B cell (primary cell): ENCODE results near the gene POLR3GL. TPM values are rescaled to one million over a fixed set of nuclear protein-coding genes. Genes with fewer than 3 reads are reported as not detected.

Source experiments
- ATAC-seq: fragments of 200-7000 bp; cut with Tn5 transposase; one replicate; pipeline ENCODE4 v1.10.0; 2021; ENCODE audit warnings: low read depth, mild to moderate bottlenecking, moderate number of reproducible peaks, moderate library complexity
- CTCF ChIA-PET: fragments of 350-600 bp; sonication (Branson Sonifier 250); formaldehyde crosslinking; loops from one replicate; lab custom pipeline; 2021; ENCODE audit warnings: antibody characterized with exemption, inconsistent platforms; lab: Charles Lee
- POLR2A ChIA-PET: fragments of 350-600 bp; sonication (Branson Sonifier 250); formaldehyde crosslinking; loops from one replicate; lab custom pipeline; 2021; ENCODE audit warnings: antibody characterized with exemption; lab: Charles Lee
- DNase-seq: peaks from one replicate; pipeline ENCODE4 v3.0.0; 2013
- H2AFZ ChIP-seq: 2 replicates; pipeline ENCODE4 v1.6.1; 2012; ENCODE audit warnings: mild to moderate bottlenecking, low read depth, low read length; ENCODE audit not compliant: insufficient read depth, poor library complexity, severe bottlenecking
- H3K27ac ChIP-seq, 2 donors: 1 replicate in 1 of 2; 2 replicates in 1 of 2; pipeline ENCODE4 v1.5.1; 2012 to 2013; ENCODE audit warnings: low read length in 2 of 2, mild to moderate bottlenecking in 2 of 2, moderate library complexity in 1 of 2
- H3K27me3 ChIP-seq, 4 experiments: fragments of 200-600 bp in 1 of 4; sonication (generic) in 1 of 4; replicated peaks in 1 of 4; 1 replicate in 2 of 4; 2 replicates in 2 of 4; pipeline versions ENCODE4 v1.6.1 to v1.7.0; 2013 to 2016; ENCODE audit warnings: low read length in 3 of 4, mild to moderate bottlenecking in 2 of 4, mixed read lengths in 1 of 4, moderate library complexity in 1 of 4; ENCODE audit not compliant: insufficient read depth in 4 of 4, control insufficient read depth in 3 of 4; ENCODE audit errors: control extremely low read depth in 1 of 4
- H3K36me3 ChIP-seq, 2 experiments: replicated peaks in 1 of 2; 1 replicate in 1 of 2; 2 replicates in 1 of 2; pipeline versions ENCODE4 v1.6.1 to v1.7.1; 2013; ENCODE audit warnings: low read length in 1 of 2; ENCODE audit not compliant: insufficient read depth in 2 of 2, control insufficient read depth in 1 of 2; ENCODE audit errors: control extremely low read depth in 1 of 2, extremely low read depth in 1 of 2
- H3K4me1 ChIP-seq, 2 donors: fragments of 200-600 bp in 1 of 2; sonication (generic) in 1 of 2; 1 replicate in 1 of 2; 2 replicates in 1 of 2; pipeline versions ENCODE4 v1.5.1 to v1.6.1; 2013 to 2017; ENCODE audit warnings: low read length in 2 of 2; ENCODE audit not compliant: control insufficient read depth in 2 of 2, insufficient read depth in 2 of 2
- H3K4me2 ChIP-seq: replicated peaks from 2 replicates; pipeline ENCODE3; 2012; ENCODE audit warnings: mild to moderate bottlenecking, low read depth, low read length; ENCODE audit not compliant: poor library complexity, severe bottlenecking
- H3K4me3 ChIP-seq, 5 experiments: fragments of 200-600 bp in 1 of 5; sonication (generic) in 1 of 5; 1 replicate in 3 of 5; 2 replicates in 2 of 5; pipeline versions ENCODE4 v1.5.1 to v1.7.0; 2011 to 2016; ENCODE audit warnings: low read length in 4 of 5, mild to moderate bottlenecking in 4 of 5, low read depth in 2 of 5, control low read depth in 1 of 5, moderate library complexity in 1 of 5; ENCODE audit not compliant: insufficient read depth in 1 of 5; ENCODE audit errors: control extremely low read depth in 1 of 5, extremely low read depth in 1 of 5
- H3K79me2 ChIP-seq: fragments of 200-600 bp; sonication (generic); one replicate; pipeline ENCODE4 v1.6.0; 2016; ENCODE audit warnings: low read length; ENCODE audit not compliant: control insufficient read depth, insufficient read depth
- H3K9ac ChIP-seq: fragments of 200-600 bp; sonication (generic); 2 replicates; pipeline ENCODE4 v1.6.1; 2017; ENCODE audit warnings: mild to moderate bottlenecking, low read length, moderate library complexity
- H3K9me3 ChIP-seq, 3 donors: one replicate each; pipeline versions ENCODE4 v1.6.1 to v1.7.1; 2013; ENCODE audit warnings: low read length in 2 of 3; ENCODE audit not compliant: control insufficient read depth in 2 of 3, insufficient read depth in 1 of 3; ENCODE audit errors: control extremely low read depth in 1 of 3
- H4K20me1 ChIP-seq: 2 replicates; pipeline ENCODE4 v1.6.0; 2012; ENCODE audit warnings: mild to moderate bottlenecking, low read length; ENCODE audit not compliant: insufficient read depth, control insufficient read depth, poor library complexity, severe bottlenecking
- H3K27ac Mint-ChIP-seq: one replicate; pipeline ENCODE4 v1.8.0; 2021; ENCODE audit warnings: mixed read lengths
- H3K27me3 Mint-ChIP-seq: one replicate; pipeline ENCODE4 v1.8.0; 2021; ENCODE audit warnings: mixed read lengths
- H3K4me1 Mint-ChIP-seq: one replicate; pipeline ENCODE4 v1.8.0; 2021; ENCODE audit warnings: mixed read lengths
- H3K4me3 Mint-ChIP-seq: one replicate; pipeline ENCODE4 v1.8.0; 2021; ENCODE audit warnings: mixed read lengths
- H3K9me3 Mint-ChIP-seq: one replicate; pipeline ENCODE4 v1.8.0; 2022; ENCODE audit warnings: mixed read lengths; ENCODE audit not compliant: insufficient read depth
- CTCF ChIP-seq: fragments of 200-600 bp; IDR thresholded peaks from one replicate; pipeline ENCODE4 v1.8.0; 2022; ENCODE audit warnings: antibody characterized with exemption, mild to moderate bottlenecking
- EZH2 ChIP-seq: IDR thresholded peaks from 2 replicates; pipeline ENCODE4 v1.6.1; 2012; ENCODE audit warnings: borderline replicate concordance, low read depth, mild to moderate bottlenecking, moderate library complexity, low read length; ENCODE audit not compliant: insufficient read depth, poor library complexity, severe bottlenecking
- WGBS: methylation state at CpG from one replicate; pipeline ENCODE4 v1.1.5; 2013; ENCODE audit warnings: missing lambda C conversion rate; ENCODE audit not compliant: insufficient coverage; 5-methylcytosine and 5-hydroxymethylcytosine counted together
- intact Hi-C: fragments of 100-400 bp; cut with micrococcal nuclease; formaldehyde crosslinking; loops from one replicate; pipeline ENCODE4 v1.10.0; 2022
- polyA plus RNA-seq: library from polyadenylated mRNA; depleted of rRNA; stranded (reverse); fragments of >200 nt; gene quantifications from 2 replicates; pipeline ENCODE4 v1.2.3, GENCODE V29; 2012
- total RNA-seq, 2 donors: library from RNA; stranded (reverse); fragments of 120-200 nt in 1 of 2; gene quantifications; 1 replicate in 1 of 2; 2 replicates in 1 of 2; pipeline versions ENCODE4 v1.2.3 to v1.2.4, GENCODE V29; 2013 to 2022

Gene POLR3GL
- total and polyA plus RNA-seq, 2 donors (not counting 1 experiment from before 2014, with no cell fraction given), result 17.6 to 33.3 TPM

- Mint-ChIP-seq H3K27ac (no peak overlapping the region), H3K27me3 (no peaks in the 10 kb centered on the region), H3K4me1 (peaks cover 2% of the 10 kb centered on the region), H3K9me3 (no peaks in the 10 kb centered on the region), H3K4me3 (no peak overlapping the region)
- no peak for DNase-seq
- no peaks in the 10 kb centered on the region for H3K27me3 ChIP-seq
- ATAC-seq, result no peak
- ChIA-PET POLR2A (no interaction called here), CTCF (interaction anchor here (0.9 to 7.1 kb wide), 3 partner anchors 33 to 129 kb away, joined by 3 to 68 read pairs (median 4); partner anchors contain the start of gene NUDT17)
- no peaks in the 10 kb centered on the region for H3K9me3 ChIP-seq
- H3K4me3 ChIP-seq, result no peak overlapping the region
- H3K4me1 ChIP-seq, result peaks cover 31 to 32% of the 10 kb centered on the region in 2 donors
- H2AFZ ChIP-seq, result no peak overlapping the region
- whole genome bisulfite sequencing, result 98% methylated on average over 4 of the region's 4 CpGs
- H3K27ac ChIP-seq, result no peak overlapping the region
- TF ChIP-seq CTCF (no peak), EZH2 (no peak)
- H3K79me2 ChIP-seq, result peaks cover 39% of the 10 kb centered on the region
- intact Hi-C loops, result no loop called here
- no peaks in the 10 kb centered on the region for H4K20me1 ChIP-seq
- H3K9ac ChIP-seq, result no peak overlapping the region
- no peak overlapping the region for H3K4me2 ChIP-seq
- H3K36me3 ChIP-seq, result peaks cover 0 to 7% of the 10 kb centered on the region in 2 experiments
Observed at GRCh38 chr1:145975216-145975615, 10.7 kb downstream of the POLR3GL start.

GRCh38 chr1:145977016-145977415, 12.5 kb downstream of the POLR3GL start:
- Mint-ChIP-seq H3K9me3 (no peaks in the 10 kb centered on the region), H3K27me3 (no peaks in the 10 kb centered on the region), H3K27ac (no peak overlapping the region), H3K4me3 (no peak overlapping the region), H3K4me1 (peaks cover 9% of the 10 kb centered on the region)
- H3K4me2 ChIP-seq, result peak overlapping the region; percentile 75
- peak overlapping the region; percentile 96 to 97 for H3K27ac ChIP-seq
- peak overlapping the region; percentile 60 for H2AFZ ChIP-seq
- intact Hi-C loops, result loop anchor here (1.0 kb wide), 4 partner anchors 30 to 132 kb away; partner anchors contain the start of gene NUDT17
- DNase-seq (no peak), ATAC-seq (no peak)
- POLR2A ChIA-PET, result interaction anchor here (0.6 to 4.7 kb wide), 6 partner anchors 12 to 45 kb away, joined by 3 to 131 read pairs (median 8); partner anchors contain the start of genes ANKRD34A, LIX1L, POLR3GL and TXNIP
- H4K20me1 ChIP-seq, result no peaks in the 10 kb centered on the region
- TF ChIP-seq CTCF (no peak), EZH2 (no peak)
- no peaks in the 10 kb centered on the region for H3K27me3 ChIP-seq
- H3K4me1 ChIP-seq, result peaks cover 49 to 50% of the 10 kb centered on the region in 2 donors
- H3K4me3 ChIP-seq, result no peak overlapping the region
- peaks cover 0 to 7% of the 10 kb centered on the region in 2 experiments for H3K36me3 ChIP-seq
- H3K9ac ChIP-seq, result no peak overlapping the region
- CTCF ChIA-PET, result interaction anchor here (0.9 to 9.5 kb wide), 22 partner anchors 8 to 131 kb away, joined by 3 to 361 read pairs (median 7); partner anchors contain the start of genes ANKRD34A, LIX1L, NUDT17 and PIAS3
- WGBS, result 97% methylated on average over 5 of the region's 5 CpGs
- peaks cover 35% of the 10 kb centered on the region for H3K79me2 ChIP-seq
- no peaks in the 10 kb centered on the region for H3K9me3 ChIP-seq
